KOPT-K1 (cell line): ENCODE data around the gene TXNDC8.

Experiments used
- H3K27ac ChIP-seq: fragments of 200-600 bp; sonication (generic); 2 replicates; pipeline ENCODE4 v1.5.1; 2016; ENCODE audit warnings: antibody characterized with exemption, mild to moderate bottlenecking, low read depth, low read length; ENCODE audit not compliant: poor library complexity, severe bottlenecking
- H3K36me3 ChIP-seq: fragments of 200-600 bp; sonication (generic); 2 replicates; pipeline ENCODE4 v1.5.1; 2017; ENCODE audit warnings: antibody characterized with exemption, mild to moderate bottlenecking, low read length, moderate library complexity; ENCODE audit not compliant: insufficient read depth
- H3K9me3 ChIP-seq: fragments of 200-600 bp; sonication (generic); 2 replicates; pipeline ENCODE4 v1.5.1; 2017; ENCODE audit warnings: antibody characterized with exemption, low read length, mild to moderate bottlenecking; ENCODE audit not compliant: insufficient read depth, poor library complexity, severe bottlenecking

The TXNDC8 gene

GRCh38 chr9:110270211-110270995 lies 67.3 kb downstream of the TXNDC8 start:
- Histone ChIP-seq H3K9me3 (no peaks in the 10 kb centered on the region), H3K27ac (no peak overlapping the region), H3K36me3 (no peaks in the 10 kb centered on the region)

GRCh38 chr9:110266795-110267194 lies 70.9 kb downstream of the TXNDC8 start:
- H3K27ac ChIP-seq: no peak overlapping the region
- no peaks in the 10 kb centered on the region for H3K36me3 ChIP-seq
- no peaks in the 10 kb centered on the region for H3K9me3 ChIP-seq

DNA sequence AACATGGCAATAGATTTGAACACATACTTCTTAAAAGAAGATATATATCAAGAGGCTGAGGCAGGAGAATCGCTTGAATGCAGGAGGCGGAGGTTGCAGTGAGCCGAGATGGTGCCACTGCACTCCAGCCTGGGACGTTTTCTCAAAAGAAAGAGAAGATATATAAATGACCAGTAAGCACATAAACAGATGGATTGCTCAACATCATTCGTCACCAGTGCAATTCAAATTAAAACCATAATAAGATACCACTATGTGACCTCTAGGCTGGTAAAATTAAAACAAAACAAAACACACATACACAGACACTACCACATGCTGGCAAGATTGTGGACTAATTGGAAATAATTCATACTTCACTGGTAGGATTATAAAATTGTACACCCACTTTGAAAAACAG lies 76.0 kb downstream of the TXNDC8 start:
- Histone ChIP-seq H3K36me3 (no peaks in the 10 kb centered on the region), H3K9me3 (no peaks in the 10 kb centered on the region), H3K27ac (no peak overlapping the region)

GRCh38 chr9:110260911-110261310 lies 76.8 kb downstream of the TXNDC8 start:
- Histone ChIP-seq H3K36me3 (no peaks in the 10 kb centered on the region), H3K9me3 (no peaks in the 10 kb centered on the region)

DNA sequence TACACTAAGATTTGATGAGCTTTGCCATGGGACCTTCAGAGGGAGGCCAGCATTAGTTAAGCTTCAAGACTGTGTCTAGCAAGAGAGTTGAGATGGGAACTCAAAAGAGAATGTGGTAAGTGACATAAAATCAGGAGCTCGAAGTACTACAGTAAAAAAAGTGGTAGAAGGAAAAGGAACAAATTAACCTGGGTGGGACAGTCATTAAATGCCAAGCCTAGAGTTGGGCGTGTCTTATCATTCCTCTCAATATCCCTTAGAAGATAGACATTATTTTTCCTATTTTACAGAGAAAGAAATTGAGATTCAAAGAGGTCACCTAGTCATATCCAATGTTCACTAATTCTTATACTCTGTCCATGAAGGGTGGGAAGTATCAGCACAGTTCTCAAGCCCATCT lies 78.1 kb downstream of the TXNDC8 start:
- no peaks in the 10 kb centered on the region for H3K36me3 ChIP-seq
- H3K9me3 ChIP-seq: no peaks in the 10 kb centered on the region
- no peak overlapping the region for H3K27ac ChIP-seq

More at GRCh38 chr9:110260911-110261310, 76.8 kb downstream of the TXNDC8 start:
- H3K27ac ChIP-seq: no peak overlapping the region

- Histone ChIP-seq H3K27ac (no peak overlapping the region), H3K9me3 (no peaks in the 10 kb centered on the region), H3K36me3 (no peaks in the 10 kb centered on the region)
Measured at GRCh38 chr9:110258690-110259091, 79.0 kb downstream of the TXNDC8 start.

GRCh38 chr9:110257956-110258355 lies 79.7 kb downstream of the TXNDC8 start:
- no peaks in the 10 kb centered on the region for H3K9me3 ChIP-seq
- no peak overlapping the region for H3K27ac ChIP-seq
- no peaks in the 10 kb centered on the region for H3K36me3 ChIP-seq

GRCh38 chr9:110257097-110257841 lies 80.4 kb downstream of the TXNDC8 start:
- Histone ChIP-seq H3K9me3 (no peaks in the 10 kb centered on the region), H3K27ac (peak overlapping the region; percentile 71), H3K36me3 (no peaks in the 10 kb centered on the region)

- H3K27ac ChIP-seq: peak within 1 kb of the TSS; percentile 71
- no peaks in the 10 kb centered on the region for H3K36me3 ChIP-seq
- no peaks in the 10 kb centered on the region for H3K9me3 ChIP-seq
Measured at GRCh38 chr9:110256380-110257096, 81.1 kb downstream of the TXNDC8 start, which contains the start of gene TXN. Gene TXN, minus strand, starts transcription at chr9:110256507. Its CDS starts 72 bp downstream, at chr9:110256435.

- Histone ChIP-seq H3K9me3 (no peaks in the 10 kb centered on the region), H3K36me3 (peaks cover 5% of the 10 kb centered on the region; the same call in 1 of the 2 replicates), H3K27ac (peak overlapping the region; percentile 71)
Measured at GRCh38 chr9:110255463-110256379, 81.9 kb downstream of the TXNDC8 start.

- Histone ChIP-seq H3K9me3 (no peaks in the 10 kb centered on the region), H3K27ac (peak overlapping the region; percentile 71)
Measured at GRCh38 chr9:110255034-110255462, 82.6 kb downstream of the TXNDC8 start.

GRCh38 chr9:110254500-110254899 lies 83.2 kb downstream of the TXNDC8 start:
- Histone ChIP-seq H3K36me3 (peaks cover 17% of the 10 kb centered on the region), H3K27ac (peak overlapping the region; percentile 71)

More at GRCh38 chr9:110255034-110255462, 82.6 kb downstream of the TXNDC8 start:
- peaks cover 11% of the 10 kb centered on the region for H3K36me3 ChIP-seq

More at GRCh38 chr9:110254500-110254899, 83.2 kb downstream of the TXNDC8 start:
- no peaks in the 10 kb centered on the region for H3K9me3 ChIP-seq
